ENCODE data around the gene VAV2. TPM values are rescaled to one million over a fixed set of nuclear protein-coding genes. Genes with fewer than 3 reads are reported as not detected.

Gene VAV2
- total and polyA plus RNA-seq, 2 experiments from 2014 or later = 8.1 to 28.9 TPM

DNA sequence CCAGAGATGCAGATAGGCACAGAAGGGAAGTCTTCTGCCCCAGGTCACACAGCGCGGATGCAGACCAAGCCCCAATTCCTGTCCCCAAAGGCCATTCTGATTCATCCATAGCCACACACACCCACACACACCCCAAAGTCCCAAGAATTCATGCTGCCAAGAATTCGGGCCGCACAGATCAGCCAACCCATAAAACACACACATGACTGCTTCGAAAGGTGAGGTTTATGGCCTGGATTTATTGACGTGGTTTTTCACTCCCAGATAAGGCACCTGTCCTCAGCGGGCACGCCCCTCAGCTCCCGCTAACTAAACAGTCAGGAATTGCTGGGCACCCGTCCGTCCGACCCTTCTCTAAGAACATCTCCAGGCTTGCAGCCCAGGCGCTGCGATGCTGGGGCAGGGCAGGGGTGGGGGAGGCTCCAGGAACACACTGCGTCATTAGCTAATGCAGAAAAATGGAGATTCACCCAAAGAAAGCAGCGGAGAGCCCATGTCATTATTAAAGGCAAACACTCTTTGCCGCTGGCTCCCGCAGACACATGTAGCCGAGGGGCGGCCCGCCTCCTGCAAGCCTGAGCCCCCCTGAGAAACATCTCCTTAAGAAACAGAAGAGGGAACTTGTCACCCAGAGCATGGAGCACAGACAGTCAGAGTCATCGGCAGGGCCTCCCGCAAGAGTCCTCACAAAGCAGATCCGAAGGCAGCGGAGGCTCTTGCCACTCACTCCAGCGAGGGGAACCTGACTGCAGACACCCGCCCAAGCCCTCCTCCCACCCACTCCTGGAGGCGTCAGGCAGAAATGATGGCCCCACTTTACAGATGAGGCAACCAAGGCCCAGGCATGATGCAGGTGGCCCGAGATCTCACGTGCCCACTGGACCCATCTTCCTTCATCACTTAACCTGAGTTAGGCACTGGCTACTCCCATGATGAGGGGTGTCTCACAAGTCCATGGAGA is 19.9 kb downstream of the VAV2 start:
- H3F3A ChIP-seq (replicated peaks; ENCODE audit: low read depth) = no peaks in the 10 kb centered on the region
- no peaks in the 10 kb centered on the region for H3K36me3 ChIP-seq (ENCODE audit: insufficient read depth)
- Mint-ChIP-seq H3K27me3 (ENCODE audit: insufficient read depth, low read depth, poor library complexity) (peaks cover 12% of the 10 kb centered on the region), H3K4me3 (no peak overlapping the region), H3K4me1 (peaks cover 40% of the 10 kb centered on the region), H3K9me3 (no peaks in the 10 kb centered on the region), H3K27ac (no peak overlapping the region), H3K36me3 (ENCODE audit: low read depth) (no peaks in the 10 kb centered on the region)
- DNase-seq (ENCODE audit: low spot score) (no peak), ATAC-seq (no peak)
- H3K79me2 ChIP-seq (replicated peaks; ENCODE audit: insufficient read depth) = peaks cover 97% of the 10 kb centered on the region
- H3K4me3 ChIP-seq = no peak overlapping the region
- H3K27ac ChIP-seq (ENCODE audit: low read depth) = no peak overlapping the region
- no peaks in the 10 kb centered on the region for H3K27me3 ChIP-seq (ENCODE audit: insufficient read depth)
- H3K9me2 ChIP-seq (ENCODE audit: insufficient read depth) = no peaks in the 10 kb centered on the region
- no peak for TF ChIP-seq JUNB (IDR thresholded peaks at IDR 0.05; ENCODE audit: unreplicated experiment)
- TF ChIP-seq POLR2AphosphoS5 (IDR thresholded peaks at IDR 0.05; ENCODE audit: low read depth) = no peak
- no peak for TF ChIP-seq CREB1 (CRISPR knock-in tag; IDR thresholded peaks at IDR 0.05; ENCODE audit: low read depth)
- TF ChIP-seq, protein P1, sequence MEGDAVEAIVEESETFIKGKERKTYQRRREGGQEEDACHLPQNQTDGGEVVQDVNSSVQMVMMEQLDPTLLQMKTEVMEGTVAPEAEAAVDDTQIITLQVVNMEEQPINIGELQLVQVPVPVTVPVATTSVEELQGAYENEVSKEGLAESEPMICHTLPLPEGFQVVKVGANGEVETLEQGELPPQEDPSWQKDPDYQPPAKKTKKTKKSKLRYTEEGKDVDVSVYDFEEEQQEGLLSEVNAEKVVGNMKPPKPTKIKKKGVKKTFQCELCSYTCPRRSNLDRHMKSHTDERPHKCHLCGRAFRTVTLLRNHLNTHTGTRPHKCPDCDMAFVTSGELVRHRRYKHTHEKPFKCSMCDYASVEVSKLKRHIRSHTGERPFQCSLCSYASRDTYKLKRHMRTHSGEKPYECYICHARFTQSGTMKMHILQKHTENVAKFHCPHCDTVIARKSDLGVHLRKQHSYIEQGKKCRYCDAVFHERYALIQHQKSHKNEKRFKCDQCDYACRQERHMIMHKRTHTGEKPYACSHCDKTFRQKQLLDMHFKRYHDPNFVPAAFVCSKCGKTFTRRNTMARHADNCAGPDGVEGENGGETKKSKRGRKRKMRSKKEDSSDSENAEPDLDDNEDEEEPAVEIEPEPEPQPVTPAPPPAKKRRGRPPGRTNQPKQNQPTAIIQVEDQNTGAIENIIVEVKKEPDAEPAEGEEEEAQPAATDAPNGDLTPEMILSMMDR (conservative IDR thresholded peaks at IDR 0.05; ENCODE audit: low read depth in 2 of 2) = no peak
- no peak for TF ChIP-seq ZNF331 (CRISPR knock-in tag; IDR thresholded peaks at IDR 0.05; ENCODE audit: low read depth)
- TF ChIP-seq, protein P2, sequence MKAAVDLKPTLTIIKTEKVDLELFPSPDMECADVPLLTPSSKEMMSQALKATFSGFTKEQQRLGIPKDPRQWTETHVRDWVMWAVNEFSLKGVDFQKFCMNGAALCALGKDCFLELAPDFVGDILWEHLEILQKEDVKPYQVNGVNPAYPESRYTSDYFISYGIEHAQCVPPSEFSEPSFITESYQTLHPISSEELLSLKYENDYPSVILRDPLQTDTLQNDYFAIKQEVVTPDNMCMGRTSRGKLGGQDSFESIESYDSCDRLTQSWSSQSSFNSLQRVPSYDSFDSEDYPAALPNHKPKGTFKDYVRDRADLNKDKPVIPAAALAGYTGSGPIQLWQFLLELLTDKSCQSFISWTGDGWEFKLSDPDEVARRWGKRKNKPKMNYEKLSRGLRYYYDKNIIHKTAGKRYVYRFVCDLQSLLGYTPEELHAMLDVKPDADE (IDR thresholded peaks at IDR 0.05) = no peak
- no peak overlapping the region for H2AFZ ChIP-seq
- peaks cover 11% of the 10 kb centered on the region for H4K20me1 ChIP-seq (replicated peaks; ENCODE audit: insufficient read depth)
- H3K4me2 ChIP-seq = no peak overlapping the region
- peaks cover 10% of the 10 kb centered on the region for H3K4me1 ChIP-seq (ENCODE audit: insufficient read depth)

DNA sequence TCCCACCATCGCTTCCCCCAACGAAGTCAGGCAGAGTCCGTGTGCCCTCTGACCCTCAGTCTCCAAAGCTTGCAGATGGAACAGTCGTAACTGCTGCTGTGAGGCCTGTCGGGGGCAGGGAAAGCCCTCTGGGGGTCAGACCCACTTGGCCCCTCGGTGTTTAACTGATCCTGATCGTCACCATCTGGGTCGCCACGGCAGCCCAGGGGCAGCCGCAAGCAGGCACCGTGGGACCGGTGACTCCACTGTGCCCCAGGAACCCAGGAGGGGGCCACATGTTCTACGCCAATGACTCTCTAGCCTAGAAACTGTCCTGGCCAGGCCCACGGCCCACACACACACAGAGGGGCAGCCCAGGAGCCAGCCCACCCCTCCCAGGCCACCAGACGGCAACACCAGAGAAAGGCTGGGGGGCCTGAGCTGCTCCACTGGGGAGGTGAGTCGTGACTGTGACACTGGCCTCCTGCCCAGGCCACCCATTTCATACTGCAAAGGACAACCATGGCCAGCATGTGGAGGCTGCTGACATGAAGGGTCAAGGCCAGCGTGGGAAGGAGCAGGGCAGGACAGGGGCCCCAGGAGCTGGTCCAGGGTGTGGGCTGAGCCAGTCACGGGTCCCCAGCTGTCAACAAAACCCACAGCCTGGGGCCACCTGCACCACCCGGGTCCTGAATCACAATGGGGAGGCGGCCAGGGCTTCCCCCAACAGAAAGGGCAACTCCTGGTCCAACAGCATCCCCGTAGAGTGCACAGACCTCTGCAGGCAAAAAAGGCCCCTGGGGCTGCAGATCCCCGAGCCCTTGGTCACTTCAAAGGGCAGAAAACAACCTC is 20.8 kb downstream of the VAV2 start:
- DNase-seq (ENCODE audit: low spot score) = no peak
- TF ChIP-seq, protein P3, sequence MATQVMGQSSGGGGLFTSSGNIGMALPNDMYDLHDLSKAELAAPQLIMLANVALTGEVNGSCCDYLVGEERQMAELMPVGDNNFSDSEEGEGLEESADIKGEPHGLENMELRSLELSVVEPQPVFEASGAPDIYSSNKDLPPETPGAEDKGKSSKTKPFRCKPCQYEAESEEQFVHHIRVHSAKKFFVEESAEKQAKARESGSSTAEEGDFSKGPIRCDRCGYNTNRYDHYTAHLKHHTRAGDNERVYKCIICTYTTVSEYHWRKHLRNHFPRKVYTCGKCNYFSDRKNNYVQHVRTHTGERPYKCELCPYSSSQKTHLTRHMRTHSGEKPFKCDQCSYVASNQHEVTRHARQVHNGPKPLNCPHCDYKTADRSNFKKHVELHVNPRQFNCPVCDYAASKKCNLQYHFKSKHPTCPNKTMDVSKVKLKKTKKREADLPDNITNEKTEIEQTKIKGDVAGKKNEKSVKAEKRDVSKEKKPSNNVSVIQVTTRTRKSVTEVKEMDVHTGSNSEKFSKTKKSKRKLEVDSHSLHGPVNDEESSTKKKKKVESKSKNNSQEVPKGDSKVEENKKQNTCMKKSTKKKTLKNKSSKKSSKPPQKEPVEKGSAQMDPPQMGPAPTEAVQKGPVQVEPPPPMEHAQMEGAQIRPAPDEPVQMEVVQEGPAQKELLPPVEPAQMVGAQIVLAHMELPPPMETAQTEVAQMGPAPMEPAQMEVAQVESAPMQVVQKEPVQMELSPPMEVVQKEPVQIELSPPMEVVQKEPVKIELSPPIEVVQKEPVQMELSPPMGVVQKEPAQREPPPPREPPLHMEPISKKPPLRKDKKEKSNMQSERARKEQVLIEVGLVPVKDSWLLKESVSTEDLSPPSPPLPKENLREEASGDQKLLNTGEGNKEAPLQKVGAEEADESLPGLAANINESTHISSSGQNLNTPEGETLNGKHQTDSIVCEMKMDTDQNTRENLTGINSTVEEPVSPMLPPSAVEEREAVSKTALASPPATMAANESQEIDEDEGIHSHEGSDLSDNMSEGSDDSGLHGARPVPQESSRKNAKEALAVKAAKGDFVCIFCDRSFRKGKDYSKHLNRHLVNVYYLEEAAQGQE (IDR thresholded peaks at IDR 0.05; ENCODE audit: unreplicated experiment) = no peak
- no peak for TF ChIP-seq STAT1 (IDR thresholded peaks at IDR 0.05; ENCODE audit: unreplicated experiment)
- TF ChIP-seq, protein P1 (conservative IDR thresholded peaks at IDR 0.05; ENCODE audit: low read depth in 2 of 2) = no peak

More for the DNA sequence above, 20.8 kb downstream of the VAV2 start:
- peaks cover 97% of the 10 kb centered on the region for H3K79me2 ChIP-seq (replicated peaks; ENCODE audit: insufficient read depth)
- H3F3A ChIP-seq (replicated peaks; ENCODE audit: low read depth) = no peaks in the 10 kb centered on the region
- H3K9me2 ChIP-seq (ENCODE audit: insufficient read depth) = no peaks in the 10 kb centered on the region
- no peak overlapping the region for H3K4me3 Mint-ChIP-seq
- peak; percentile 32 for ATAC-seq
- H3K27ac ChIP-seq (ENCODE audit: low read depth) = no peak overlapping the region
- H3K9me3 Mint-ChIP-seq = no peaks in the 10 kb centered on the region
- no peak overlapping the region for H2AFZ ChIP-seq
- H3K4me1 ChIP-seq (ENCODE audit: insufficient read depth) = peaks cover 10% of the 10 kb centered on the region
- no peak overlapping the region for H3K4me3 ChIP-seq
- H3K27ac Mint-ChIP-seq = no peak overlapping the region
- H3K27me3 ChIP-seq (ENCODE audit: insufficient read depth) = no peaks in the 10 kb centered on the region
- H3K36me3 ChIP-seq (ENCODE audit: insufficient read depth) = no peaks in the 10 kb centered on the region
- H3K36me3 Mint-ChIP-seq (ENCODE audit: low read depth) = no peaks in the 10 kb centered on the region
- peaks cover 12% of the 10 kb centered on the region for H3K27me3 Mint-ChIP-seq (ENCODE audit: insufficient read depth, low read depth, poor library complexity)
- H3K4me2 ChIP-seq = no peak overlapping the region
- H3K4me1 Mint-ChIP-seq = peaks cover 40% of the 10 kb centered on the region
- H4K20me1 ChIP-seq (replicated peaks; ENCODE audit: insufficient read depth) = peaks cover 14% of the 10 kb centered on the region

All from GM23338 (cell line).